Stimulated activated CD8-positive, alpha-beta memory T cell treated with anti-CD3 and anti-CD28 coated beads, Interleukin-4, amount 100 ng/mL, for 48 hours (primary cell): ENCODE measurements around the gene SH3PXD2A.
"Not testable (repeated sequence)": the region's sequence is repeated elsewhere in the genome, so short reads cannot be mapped to it uniquely, and the experiment has no call there.

Source experiments
- DNase-seq: peaks from one replicate; pipeline ENCODE4 v3.0.0-alpha.2; 2020

Gene SH3PXD2A

GRCh38 chr10:103762162-103762561 is 93.2 kb downstream of the SH3PXD2A start:
- DNase-seq: no peak

- DNase-seq: no peak
These were observed 94.1 kb downstream of the SH3PXD2A start for GRCh38 chr10:103761075-103761920.

GRCh38 chr10:103760233-103760632 is 95.1 kb downstream of the SH3PXD2A start:
- not testable (repeated sequence) for DNase-seq

GRCh38 chr10:103759100-103759781 is 96.1 kb downstream of the SH3PXD2A start:
- peak; percentile 52 for DNase-seq

GRCh38 chr10:103758294-103758681 is 97.1 kb downstream of the SH3PXD2A start:
- no peak for DNase-seq

- DNase-seq: peak; percentile 84
These were observed 97.7 kb downstream of the SH3PXD2A start for GRCh38 chr10:103757531-103758293.

GRCh38 chr10:103756277-103756869 is 99.0 kb downstream of the SH3PXD2A start:
- DNase-seq: no peak

GRCh38 chr10:103752680-103753248 is 102.6 kb downstream of the SH3PXD2A start:
- peak; percentile 78 for DNase-seq

- no peak for DNase-seq
These were observed 103.6 kb downstream of the SH3PXD2A start for GRCh38 chr10:103751667-103752290.

- DNase-seq: no peak
These were observed 104.5 kb downstream of the SH3PXD2A start for GRCh38 chr10:103750836-103751235.

- DNase-seq: no peak
These were observed 105.6 kb downstream of the SH3PXD2A start for GRCh38 chr10:103749779-103750178.

- DNase-seq: no peak
These were observed 107.4 kb downstream of the SH3PXD2A start for GRCh38 chr10:103748020-103748419.

- DNase-seq: no peak
These were observed 108.0 kb downstream of the SH3PXD2A start for GRCh38 chr10:103747193-103747865.

- DNase-seq: no peak
These were observed 108.8 kb downstream of the SH3PXD2A start for GRCh38 chr10:103746598-103746997.

GRCh38 chr10:103745341-103746247 is 109.8 kb downstream of the SH3PXD2A start:
- peak; percentile 71 for DNase-seq

GRCh38 chr10:103742824-103743223 is 112.6 kb downstream of the SH3PXD2A start:
- DNase-seq: no peak

GRCh38 chr10:103740611-103741010 is 114.8 kb downstream of the SH3PXD2A start:
- DNase-seq: no peak

- no peak for DNase-seq
These were observed 116.2 kb downstream of the SH3PXD2A start for GRCh38 chr10:103739039-103739764.

GRCh38 chr10:103737735-103738367 is 117.5 kb downstream of the SH3PXD2A start:
- no peak for DNase-seq
